ENCODE data around the gene ENTPD5. TPM values are rescaled to one million over a fixed set of nuclear protein-coding genes. Genes with fewer than 3 reads are reported as not detected.
"Not testable (repeated sequence)": the region's sequence is repeated elsewhere in the genome, so short reads cannot be mapped to it uniquely, and the experiment has no call there.

The ENTPD5 gene
- total RNA-seq, 1 donor from 2014 or later = 16.0 TPM

DNA sequence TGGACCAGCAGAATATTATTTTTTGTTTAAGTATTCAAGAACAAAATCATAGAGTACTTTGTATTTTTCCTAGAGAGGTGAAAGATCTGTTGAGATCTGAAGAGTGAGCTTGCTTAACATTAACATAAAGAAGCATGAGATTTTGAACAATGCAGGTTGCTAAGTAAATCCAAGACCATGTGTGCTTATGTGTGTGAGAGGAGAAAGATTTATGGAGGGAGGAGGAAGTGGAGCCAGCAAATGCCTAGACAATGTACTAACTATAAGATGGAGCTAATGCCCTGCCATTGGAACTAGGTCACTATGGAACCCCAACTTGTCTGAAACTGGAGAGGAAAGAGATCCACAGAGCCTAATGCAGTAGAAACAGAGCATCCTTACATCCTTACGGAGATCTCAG is 82.5 kb downstream of the ENTPD5 start:
- Mint-ChIP-seq H3K27ac (ENCODE audit: unreplicated experiment) (no peak overlapping the region), H3K4me1 (ENCODE audit: unreplicated experiment) (no peaks in the 10 kb centered on the region), H3K36me3 (ENCODE audit: low read depth, unreplicated experiment) (peaks cover 7% of the 10 kb centered on the region), H3K9me3 (ENCODE audit: unreplicated experiment) (no peaks in the 10 kb centered on the region), H3K27me3 (ENCODE audit: unreplicated experiment) (no peaks in the 10 kb centered on the region), H3K4me3 (ENCODE audit: unreplicated experiment) (no peak overlapping the region)
- TF ChIP-seq, protein P1, sequence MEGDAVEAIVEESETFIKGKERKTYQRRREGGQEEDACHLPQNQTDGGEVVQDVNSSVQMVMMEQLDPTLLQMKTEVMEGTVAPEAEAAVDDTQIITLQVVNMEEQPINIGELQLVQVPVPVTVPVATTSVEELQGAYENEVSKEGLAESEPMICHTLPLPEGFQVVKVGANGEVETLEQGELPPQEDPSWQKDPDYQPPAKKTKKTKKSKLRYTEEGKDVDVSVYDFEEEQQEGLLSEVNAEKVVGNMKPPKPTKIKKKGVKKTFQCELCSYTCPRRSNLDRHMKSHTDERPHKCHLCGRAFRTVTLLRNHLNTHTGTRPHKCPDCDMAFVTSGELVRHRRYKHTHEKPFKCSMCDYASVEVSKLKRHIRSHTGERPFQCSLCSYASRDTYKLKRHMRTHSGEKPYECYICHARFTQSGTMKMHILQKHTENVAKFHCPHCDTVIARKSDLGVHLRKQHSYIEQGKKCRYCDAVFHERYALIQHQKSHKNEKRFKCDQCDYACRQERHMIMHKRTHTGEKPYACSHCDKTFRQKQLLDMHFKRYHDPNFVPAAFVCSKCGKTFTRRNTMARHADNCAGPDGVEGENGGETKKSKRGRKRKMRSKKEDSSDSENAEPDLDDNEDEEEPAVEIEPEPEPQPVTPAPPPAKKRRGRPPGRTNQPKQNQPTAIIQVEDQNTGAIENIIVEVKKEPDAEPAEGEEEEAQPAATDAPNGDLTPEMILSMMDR (IDR thresholded peaks at IDR 0.05; ENCODE audit: unreplicated experiment) = no peak
- no peak for DNase-seq (ENCODE audit: low spot score)

DNA sequence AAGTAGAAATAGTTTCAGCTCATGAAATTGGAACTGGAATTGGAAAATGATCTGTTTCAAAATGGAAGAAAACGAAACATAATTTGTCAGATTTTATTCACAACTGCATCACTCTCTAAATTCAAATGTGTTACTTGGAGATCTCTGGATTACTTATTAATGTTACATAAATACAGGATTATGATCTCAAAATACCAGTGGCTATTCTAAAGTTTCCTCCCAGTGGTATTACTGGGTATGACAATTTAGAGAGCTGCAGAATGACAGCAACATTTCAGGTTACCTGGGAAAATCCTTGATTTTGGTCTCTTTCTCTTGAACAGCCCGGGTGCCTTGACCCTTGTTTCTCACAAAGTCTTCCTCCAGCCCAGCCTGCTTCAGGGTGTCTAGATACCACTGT is 83.4 kb downstream of the ENTPD5 start:
- Mint-ChIP-seq H3K4me3 (ENCODE audit: unreplicated experiment) (no peak overlapping the region), H3K27ac (ENCODE audit: unreplicated experiment) (no peak overlapping the region), H3K36me3 (ENCODE audit: low read depth, unreplicated experiment) (peaks cover 11% of the 10 kb centered on the region), H3K27me3 (ENCODE audit: unreplicated experiment) (no peaks in the 10 kb centered on the region), H3K4me1 (ENCODE audit: unreplicated experiment) (no peaks in the 10 kb centered on the region), H3K9me3 (ENCODE audit: unreplicated experiment) (no peaks in the 10 kb centered on the region)
- TF ChIP-seq, protein P1 (IDR thresholded peaks at IDR 0.05; ENCODE audit: unreplicated experiment) = peak; percentile 65
- DNase-seq (ENCODE audit: low spot score) = no peak

DNA sequence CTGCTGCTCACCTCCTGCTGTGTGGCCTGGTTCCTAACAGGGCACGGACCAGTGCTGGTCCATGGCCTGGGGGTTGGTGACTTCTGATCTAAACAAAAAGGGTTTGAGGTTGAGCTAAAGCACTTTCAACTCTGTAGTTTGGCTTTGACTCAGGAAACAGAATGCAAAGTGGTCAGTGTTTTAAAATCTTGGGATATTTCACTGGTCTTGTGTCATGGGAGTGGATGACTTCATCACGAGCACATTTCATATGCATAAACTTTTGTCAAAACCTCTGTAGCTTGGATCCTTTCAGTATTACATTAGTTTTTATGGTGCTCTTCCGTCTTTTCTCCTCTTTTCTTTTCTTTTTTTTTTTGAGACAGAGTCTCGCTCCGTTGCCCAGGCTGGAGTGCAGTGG is 94.8 kb downstream of the ENTPD5 start:
- H3K36me3 Mint-ChIP-seq (ENCODE audit: low read depth, unreplicated experiment) = peaks cover 28% of the 10 kb centered on the region
- H3K9me3 Mint-ChIP-seq (ENCODE audit: unreplicated experiment) = no peaks in the 10 kb centered on the region
- no peak overlapping the region for H3K4me3 Mint-ChIP-seq (ENCODE audit: unreplicated experiment)
- no peaks in the 10 kb centered on the region for H3K27me3 Mint-ChIP-seq (ENCODE audit: unreplicated experiment)
- no peak for DNase-seq (ENCODE audit: low spot score)
- no peak overlapping the region for H3K27ac Mint-ChIP-seq (ENCODE audit: unreplicated experiment)
- TF ChIP-seq, protein P1 (IDR thresholded peaks at IDR 0.05; ENCODE audit: unreplicated experiment) = no peak
- H3K4me1 Mint-ChIP-seq (ENCODE audit: unreplicated experiment) = peaks cover 2% of the 10 kb centered on the region

- not testable (repeated sequence) for H3K9me3 Mint-ChIP-seq (ENCODE audit: unreplicated experiment); H3K4me3 Mint-ChIP-seq (ENCODE audit: unreplicated experiment); H3K27me3 Mint-ChIP-seq (ENCODE audit: unreplicated experiment); H3K4me1 Mint-ChIP-seq (ENCODE audit: unreplicated experiment); DNase-seq (ENCODE audit: low spot score); H3K27ac Mint-ChIP-seq (ENCODE audit: unreplicated experiment)
- H3K36me3 Mint-ChIP-seq (ENCODE audit: low read depth, unreplicated experiment) = peaks cover 16% of the 10 kb centered on the region
Measured at GRCh38 chr14:73919457-73919856, 99.6 kb downstream of the ENTPD5 start.

- no peak overlapping the region for H3K27ac Mint-ChIP-seq (ENCODE audit: unreplicated experiment)
- no peak for DNase-seq (ENCODE audit: low spot score)
- H3K27me3 Mint-ChIP-seq (ENCODE audit: unreplicated experiment) = no peaks in the 10 kb centered on the region
- no peak overlapping the region for H3K4me3 Mint-ChIP-seq (ENCODE audit: unreplicated experiment)
- H3K36me3 Mint-ChIP-seq (ENCODE audit: low read depth, unreplicated experiment) = peaks cover 28% of the 10 kb centered on the region
- H3K9me3 Mint-ChIP-seq (ENCODE audit: unreplicated experiment) = no peaks in the 10 kb centered on the region
- no peaks in the 10 kb centered on the region for H3K4me1 Mint-ChIP-seq (ENCODE audit: unreplicated experiment)
- TF ChIP-seq, protein P1 (IDR thresholded peaks at IDR 0.05; ENCODE audit: unreplicated experiment) = no peak
Measured at GRCh38 chr14:73916324-73916723, 102.8 kb downstream of the ENTPD5 start.

GRCh38 chr14:73913256-73913655 is 105.8 kb downstream of the ENTPD5 start:
- no peak overlapping the region for H3K27ac Mint-ChIP-seq (ENCODE audit: unreplicated experiment)
- H3K9me3 Mint-ChIP-seq (ENCODE audit: unreplicated experiment) = no peaks in the 10 kb centered on the region
- DNase-seq (ENCODE audit: low spot score) = no peak
- TF ChIP-seq, protein P1 (IDR thresholded peaks at IDR 0.05; ENCODE audit: unreplicated experiment) = no peak
- no peak overlapping the region for H3K4me3 Mint-ChIP-seq (ENCODE audit: unreplicated experiment)
- H3K36me3 Mint-ChIP-seq (ENCODE audit: low read depth, unreplicated experiment) = peaks cover 47% of the 10 kb centered on the region
- no peaks in the 10 kb centered on the region for H3K4me1 Mint-ChIP-seq (ENCODE audit: unreplicated experiment)
- H3K27me3 Mint-ChIP-seq (ENCODE audit: unreplicated experiment) = no peaks in the 10 kb centered on the region
